Effector CD4-positive, alpha-beta T cell (primary cell): ENCODE data around the gene ALPK3.

Source experiments
- DNase-seq: peaks from one replicate; pipeline ENCODE4 v3.0.0-alpha.2; 2020

ALPK3 gene

DNA sequence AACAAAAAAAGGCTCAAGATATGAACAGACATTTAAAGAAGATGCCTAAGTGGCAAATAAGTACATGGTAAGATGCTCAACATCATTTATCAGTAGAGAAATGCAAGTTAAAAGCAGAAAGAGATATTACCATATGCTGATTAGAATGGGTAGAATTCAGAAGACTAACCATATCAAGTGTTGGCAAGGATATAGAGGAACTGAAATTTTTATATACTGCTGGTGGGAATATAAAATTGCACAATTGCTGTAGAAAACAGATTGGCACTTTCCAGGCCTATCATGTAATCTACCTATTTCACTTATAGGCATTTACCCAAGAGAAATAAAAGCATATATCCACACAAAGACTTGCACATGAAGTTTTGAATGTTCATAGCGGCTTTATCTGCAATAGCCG is 84.4 kb downstream of the ALPK3 start:
- DNase-seq, result no peak

GRCh38 chr15:84903751-84904150 is 86.6 kb downstream of the ALPK3 start:
- DNase-seq, result no peak

GRCh38 chr15:84904419-84904818 is 87.3 kb downstream of the ALPK3 start:
- DNase-seq, result no peak

DNA sequence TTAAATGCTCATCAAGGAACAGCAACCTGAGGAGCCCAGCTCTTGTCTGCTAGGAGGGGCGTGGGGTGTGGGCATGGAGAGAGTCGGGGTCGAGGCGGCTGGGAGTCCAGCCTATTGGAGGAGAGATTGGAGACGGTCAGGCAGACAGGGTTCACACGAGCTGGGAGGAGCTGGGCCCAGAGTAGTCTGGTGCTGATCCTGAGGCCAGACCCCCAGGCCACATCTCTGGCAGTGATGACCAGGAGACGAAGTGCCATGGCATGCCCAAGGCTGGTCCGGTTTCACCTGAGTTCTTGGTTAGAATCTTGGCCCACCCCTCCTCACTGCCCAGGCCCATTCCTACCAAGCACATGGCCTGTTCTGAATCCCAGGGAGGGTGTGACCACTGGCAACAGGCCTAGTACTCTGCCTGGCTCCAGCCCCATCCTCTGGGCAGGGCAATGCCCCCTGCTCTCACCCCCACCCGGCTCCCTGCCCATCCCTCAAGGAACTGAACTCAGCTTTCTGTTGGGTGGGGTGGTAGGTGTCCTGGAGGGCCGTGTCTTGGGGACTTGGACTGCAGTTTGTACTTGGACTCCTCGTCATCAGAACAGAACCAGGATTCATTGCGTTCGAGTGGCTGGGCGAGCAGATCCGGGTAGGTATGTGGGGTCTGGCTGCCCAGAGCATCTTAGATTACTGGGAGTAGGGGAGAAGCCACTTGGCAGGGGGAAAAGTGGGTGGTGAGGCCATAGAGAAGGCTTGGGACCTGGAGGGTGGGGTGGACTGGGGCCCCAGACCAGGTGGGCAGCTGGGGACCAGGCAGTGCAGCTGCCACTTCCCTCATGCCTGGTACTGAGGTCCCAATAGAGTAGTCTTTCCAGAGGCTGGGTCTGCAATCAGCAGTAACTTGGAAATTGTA is 88.1 kb downstream of the ALPK3 start:
- DNase-seq, result no peak

GRCh38 chr15:84907731-84908130 is 90.6 kb downstream of the ALPK3 start:
- no peak for DNase-seq

GRCh38 chr15:84908564-84908963 is 91.4 kb downstream of the ALPK3 start:
- DNase-seq, result no peak

DNA sequence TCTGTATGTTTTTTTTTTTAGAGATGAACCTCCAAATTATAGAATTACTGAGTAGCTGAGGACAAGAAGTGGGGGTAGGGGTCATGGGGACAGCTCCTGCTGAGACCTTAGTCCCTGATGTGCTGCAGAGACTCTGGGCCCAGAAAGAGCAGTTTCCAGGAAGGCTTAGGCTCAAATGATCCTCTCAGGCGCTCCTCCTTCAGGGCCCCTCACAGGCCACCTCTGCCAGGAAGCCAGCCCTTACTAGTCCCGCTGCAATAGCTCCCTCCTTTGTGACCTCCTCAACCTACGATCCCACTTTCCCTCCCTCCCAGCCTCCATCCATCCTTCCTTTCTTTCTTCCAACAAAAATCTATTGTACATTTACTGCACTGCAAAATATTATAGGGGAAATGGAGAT is 91.9 kb downstream of the ALPK3 start:
- no peak for DNase-seq

DNA sequence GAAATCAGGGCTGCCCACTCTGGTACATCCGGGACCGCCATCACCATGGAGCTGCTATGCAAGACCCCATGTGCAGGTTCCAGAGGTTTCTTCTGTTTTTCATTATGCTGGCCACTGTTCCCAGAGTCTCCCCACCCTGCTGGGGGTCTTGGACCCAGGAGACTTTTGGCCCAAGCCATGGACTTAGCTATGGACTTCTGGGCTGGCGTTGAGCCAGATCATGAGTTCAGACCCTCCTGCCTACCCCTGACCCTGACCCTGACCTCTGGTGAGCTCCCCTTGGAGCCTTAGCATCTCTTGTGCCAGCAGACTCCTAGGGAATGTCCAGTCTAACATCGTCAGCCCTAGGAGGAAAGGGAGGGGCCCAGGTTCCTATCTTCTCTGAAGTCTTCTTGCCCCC is 92.6 kb downstream of the ALPK3 start:
- DNase-seq, result no peak

DNA sequence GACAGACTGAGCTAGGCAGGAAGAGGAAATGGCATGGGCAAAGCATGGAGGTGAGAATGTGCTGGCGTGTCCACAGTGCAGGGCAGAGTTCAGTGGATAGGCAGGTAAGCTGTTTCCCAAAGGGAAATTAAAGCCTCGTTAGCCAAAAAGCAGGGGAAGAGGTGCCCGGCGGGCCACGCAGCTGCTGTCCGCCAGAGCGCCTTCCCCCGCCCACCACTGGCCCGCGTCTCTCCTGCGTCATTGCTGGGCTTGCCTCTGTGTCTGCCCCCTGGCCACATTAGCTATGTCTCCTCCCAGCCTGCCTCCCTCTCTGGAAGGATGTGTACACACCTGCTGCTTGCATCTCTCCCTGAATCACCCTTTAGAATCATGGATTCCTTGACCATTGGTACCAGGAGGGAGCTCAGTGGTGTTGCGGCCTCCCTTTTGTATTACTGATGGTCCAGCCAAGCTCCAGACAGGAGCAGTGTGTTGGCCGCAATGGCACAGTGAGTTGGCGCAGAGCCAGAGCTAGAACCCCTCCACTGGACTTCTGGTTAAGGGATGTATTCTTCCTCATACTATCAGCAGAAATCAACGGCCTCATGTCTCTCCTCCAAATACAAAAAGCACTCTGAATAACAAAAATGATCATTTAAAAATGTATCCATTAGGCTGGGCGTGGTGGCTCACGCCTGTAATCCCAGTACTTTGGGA is 93.9 kb downstream of the ALPK3 start:
- DNase-seq, result no peak

GRCh38 chr15:84911879-84912660 is 94.9 kb downstream of the ALPK3 start:
- no peak for DNase-seq

- no peak for DNase-seq
These were observed 96.2 kb downstream of the ALPK3 start for GRCh38 chr15:84913360-84913723.

DNA sequence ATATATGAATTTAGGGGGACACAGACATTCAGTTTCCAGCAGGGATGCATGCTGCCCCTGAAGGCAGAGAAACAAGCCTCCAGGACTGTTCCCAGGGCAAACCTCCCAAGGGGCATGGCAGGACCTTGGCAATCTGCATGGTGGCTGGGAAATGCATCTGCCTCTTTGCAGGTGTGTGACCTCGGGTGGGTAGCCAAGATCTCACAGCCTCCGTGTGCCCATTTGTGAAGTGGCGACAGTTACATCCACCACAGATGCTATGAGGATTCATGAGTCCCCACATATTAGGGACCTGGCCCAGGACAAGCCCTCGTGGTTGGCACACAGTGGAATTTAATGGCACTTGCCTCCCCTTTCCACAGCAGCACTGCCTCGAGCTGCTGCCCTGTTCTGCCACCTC is 97.2 kb downstream of the ALPK3 start:
- DNase-seq, result no peak

- DNase-seq, result no peak
These were observed 97.9 kb downstream of the ALPK3 start for GRCh38 chr15:84914909-84915605.

- no peak for DNase-seq
These were observed 98.4 kb downstream of the ALPK3 start for GRCh38 chr15:84915606-84915958.

DNA sequence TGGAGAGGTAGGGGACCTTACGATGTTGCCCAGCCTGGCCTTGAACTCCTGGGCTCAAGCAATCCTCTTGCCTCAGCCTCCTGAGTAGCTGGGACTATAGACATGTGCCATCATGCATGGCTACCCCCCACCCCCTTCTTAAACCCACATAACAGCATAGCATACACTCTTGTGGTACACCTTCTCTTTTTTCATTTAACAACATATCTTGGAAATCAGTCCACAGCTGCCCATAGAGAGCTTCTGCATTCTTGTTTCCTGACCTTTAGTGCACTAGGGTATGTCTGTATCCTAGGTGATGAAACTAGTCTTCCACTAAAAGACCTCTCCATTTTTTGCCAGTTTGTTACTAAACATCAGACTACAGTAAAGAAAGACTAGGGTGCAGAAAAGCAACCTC is 100.3 kb downstream of the ALPK3 start:
- no peak for DNase-seq

GRCh38 chr15:84919106-84919667 is 102.0 kb downstream of the ALPK3 start:
- no peak for DNase-seq

- no peak for DNase-seq
These were observed 104.0 kb downstream of the ALPK3 start for GRCh38 chr15:84921121-84921520.

DNA sequence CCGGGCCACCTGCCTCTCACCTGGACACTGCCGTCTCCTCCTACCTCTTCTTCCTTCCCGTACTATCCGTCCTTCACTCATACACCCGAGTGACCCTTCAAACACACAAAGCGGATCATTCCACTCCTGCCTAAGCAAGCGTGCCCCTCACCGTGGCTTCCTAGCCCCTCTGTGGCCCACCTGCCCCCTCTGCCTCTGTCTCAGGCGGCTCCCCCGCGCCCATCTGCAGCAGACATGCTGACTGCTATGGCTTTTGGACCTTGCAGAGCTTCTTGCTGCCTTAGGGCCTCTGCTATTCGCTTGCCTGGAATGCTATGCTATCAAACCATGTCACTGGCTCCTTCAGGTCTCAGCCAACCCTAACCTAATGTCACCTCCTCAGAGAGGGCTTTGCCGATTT is 105.4 kb downstream of the ALPK3 start:
- DNase-seq, result no peak
